Stomach (tissue), 9 donors: ENCODE data around the gene SNX1. TPM values are rescaled to one million over a fixed set of nuclear protein-coding genes. Genes with fewer than 3 reads are reported as not detected.

Source experiments
- DNase-seq, 2 donors: peaks; one replicate each; pipeline versions ENCODE4 v3.0.0 to v3.0.0-alpha.2; 2013 to 2019
- H3K27ac ChIP-seq, 5 donors: fragments of 200-600 bp in 4 of 5; sonication (generic) in 4 of 5; one replicate each; pipeline ENCODE4 v1.5.1; 2013 to 2019; ENCODE audit warnings: mild to moderate bottlenecking in 1 of 5, moderate library complexity in 1 of 5
- H3K27me3 ChIP-seq, 3 donors: fragments of 200-600 bp; sonication (generic); one replicate each; pipeline ENCODE4 v1.5.1; 2017 to 2019; ENCODE audit warnings: mixed run types in 1 of 3
- H3K36me3 ChIP-seq, 4 donors: fragments of 200-600 bp; sonication (generic); 1 replicate in 3 of 4; 2 replicates in 1 of 4; pipeline ENCODE4 v1.5.1; 2016 to 2019
- H3K4me1 ChIP-seq, 4 donors: fragments of 200-600 bp; sonication (generic); one replicate each; pipeline ENCODE4 v1.5.1; 2016 to 2019
- H3K4me3 ChIP-seq, 4 donors: fragments of 200-600 bp; sonication (generic) in 3 of 4; one replicate each; pipeline ENCODE4 v1.5.1; 2016 to 2019; ENCODE audit warnings: mild to moderate bottlenecking in 1 of 4
- H3K9me3 ChIP-seq, 4 donors: fragments of 200-600 bp; sonication (generic); one replicate each; pipeline ENCODE4 v1.5.1; 2016 to 2019
- CTCF ChIP-seq, 7 experiments: fragments of 450-650 bp in 4 of 7; fragments of 200-600 bp in 3 of 7; sonication (generic) in 3 of 7; IDR thresholded peaks; one replicate each; pipeline ENCODE4 v1.5.1; 2016 to 2019; ENCODE audit warnings: antibody characterized with exemption in 7 of 7, control low read depth in 2 of 7, mild to moderate bottlenecking in 1 of 7
- EP300 ChIP-seq: sonication (generic); formaldehyde crosslinking; IDR thresholded peaks from one replicate; pipeline ENCODE4 v1.6.1; 2017; ENCODE audit warnings: antibody characterized with exemption
- POLR2A ChIP-seq, 4 donors: fragments of 450-650 bp; IDR thresholded peaks; one replicate each; pipeline ENCODE4 v1.6.1; 2016; ENCODE audit warnings: antibody characterized with exemption in 4 of 4, control low read depth in 2 of 4, mild to moderate bottlenecking in 1 of 4, moderate library complexity in 1 of 4
- POLR2AphosphoS5 ChIP-seq, 3 donors: sonication (generic); formaldehyde crosslinking; IDR thresholded peaks; one replicate each; pipeline ENCODE4 v1.6.1; 2016; ENCODE audit warnings: antibody characterized with exemption in 3 of 3
- WGBS, 5 donors: extraction: QIAGEN DNeasy Blood & Tissue Kit in 3 of 5; methylation state at CpG; one replicate each; pipeline versions ENCODE4 v1.1.5 to v1.1.7; 2013 to 2018; 5-methylcytosine and 5-hydroxymethylcytosine counted together
- intact Hi-C: fragments of 100-400 bp; cut with DNase I; formaldehyde crosslinking; loops from one replicate; pipeline ENCODE4 v1.15.1; 2023; ENCODE audit warnings: low total_unique reads
- polyA plus RNA-seq, 3 donors: library from polyadenylated mRNA; stranded (reverse); fragments of 200-250 nt; gene quantifications; one replicate each; pipeline ENCODE4 v1.2.3, GENCODE V29; 2013
- total RNA-seq, 5 donors: library from RNA; depleted of rRNA; stranded (reverse); fragments of >200 nt; gene quantifications; one replicate each; pipeline versions ENCODE4 v1.1.0 to v1.2.3, GENCODE V29; 2014 to 2016
- donor health status: healthy with polysubstance abuse.
- donor health status: Bipolar disorder and iron deficiency.
- donor health status: healthy.

SNX1 gene
- total and polyA plus RNA-seq, 8 donors, result 38.8 to 119 (median 61.9) TPM

GRCh38 chr15:64137226-64137833, 41.5 kb downstream of the SNX1 start:
- TF ChIP-seq CTCF (IDR thresholded peaks at IDR 0.05) (no peak), POLR2A (IDR thresholded peaks at IDR 0.05) (no peak), POLR2AphosphoS5 (IDR thresholded peaks at IDR 0.05) (no peak), EP300 (no peak)
- WGBS, 5 donors, result 63 to 90% (median 75%) methylated on average over 3 to 8 of the region's 8 CpGs
- no peak overlapping the region for H3K4me3 ChIP-seq
- intact Hi-C loops, result no loop called here
- no peaks in the 10 kb centered on the region for H3K9me3 ChIP-seq
- no peaks in the 10 kb centered on the region for H3K27me3 ChIP-seq
- no peak overlapping the region for H3K27ac ChIP-seq
- DNase-seq, result peak in 1 of 2 donors; percentile 32
- H3K4me1 ChIP-seq, result peaks cover 0 to 9% (median 0%) of the 10 kb centered on the region in 4 donors
- H3K36me3 ChIP-seq, result peaks cover 61 to 89% (median 88%) of the 10 kb centered on the region in 4 donors

- H3K27me3 ChIP-seq, result no peaks in the 10 kb centered on the region
- 92 to 100% (median 97%) methylated on average over 2 to 4 of the region's 4 CpGs for WGBS, 5 donors
- H3K4me1 ChIP-seq, result peaks cover 0 to 9% (median 0%) of the 10 kb centered on the region in 4 donors
- no peak overlapping the region for H3K27ac ChIP-seq
- no peak for DNase-seq
- TF ChIP-seq POLR2AphosphoS5 (IDR thresholded peaks at IDR 0.05), result no peak
- no peak for TF ChIP-seq EP300
- TF ChIP-seq POLR2A (IDR thresholded peaks at IDR 0.05), result no peak
- no peak for TF ChIP-seq CTCF (IDR thresholded peaks at IDR 0.05)
- intact Hi-C loops, result no loop called here
- H3K4me3 ChIP-seq, result no peak overlapping the region
- peaks cover 59 to 89% (median 88%) of the 10 kb centered on the region in 4 donors for H3K36me3 ChIP-seq
- H3K9me3 ChIP-seq, result no peaks in the 10 kb centered on the region
Measured at GRCh38 chr15:64138331-64138941, 42.7 kb downstream of the SNX1 start.

GRCh38 chr15:64141798-64142512, 46.2 kb downstream of the SNX1 start:
- DNase-seq, result no peak
- Histone ChIP-seq H3K9me3 (no peaks in the 10 kb centered on the region), H3K36me3 (peaks cover 36 to 83% (median 80%) of the 10 kb centered on the region in 4 donors), H3K4me3 (no peak overlapping the region), H3K27me3 (no peaks in the 10 kb centered on the region), H3K27ac (no peak overlapping the region), H3K4me1 (no peaks in the 10 kb centered on the region)
- WGBS, 5 donors, result 95 to 98% (median 97%) methylated on average over 8 of the region's 8 CpGs
- no peak for TF ChIP-seq POLR2A (IDR thresholded peaks at IDR 0.05)
- no peak for TF ChIP-seq CTCF (IDR thresholded peaks at IDR 0.05)
- no peak for TF ChIP-seq POLR2AphosphoS5 (IDR thresholded peaks at IDR 0.05)
- TF ChIP-seq EP300, result no peak
- intact Hi-C loops, result no loop called here

GRCh38 chr15:64143276-64143675, 47.5 kb downstream of the SNX1 start:
- H3K27me3 ChIP-seq, result no peaks in the 10 kb centered on the region
- no peak for TF ChIP-seq CTCF (IDR thresholded peaks at IDR 0.05)
- TF ChIP-seq EP300, result no peak
- no peak for TF ChIP-seq POLR2A (IDR thresholded peaks at IDR 0.05)
- TF ChIP-seq POLR2AphosphoS5 (IDR thresholded peaks at IDR 0.05), result no peak
- intact Hi-C loops, result no loop called here
- H3K27ac ChIP-seq, result no peak overlapping the region
- H3K4me3 ChIP-seq, result no peak overlapping the region
- peaks cover 22 to 69% (median 67%) of the 10 kb centered on the region in 4 donors for H3K36me3 ChIP-seq
- 70 to 88% (median 77%) methylated on average over 6 of the region's 6 CpGs for WGBS, 5 donors
- no peak for DNase-seq
- no peaks in the 10 kb centered on the region for H3K4me1 ChIP-seq
- no peaks in the 10 kb centered on the region for H3K9me3 ChIP-seq
